ENCODE results near the gene B3GNT7.
A peak's percentile ranks its signal among the peaks of the same experiment; 100 is the strongest.

B3GNT7 gene

DNA sequence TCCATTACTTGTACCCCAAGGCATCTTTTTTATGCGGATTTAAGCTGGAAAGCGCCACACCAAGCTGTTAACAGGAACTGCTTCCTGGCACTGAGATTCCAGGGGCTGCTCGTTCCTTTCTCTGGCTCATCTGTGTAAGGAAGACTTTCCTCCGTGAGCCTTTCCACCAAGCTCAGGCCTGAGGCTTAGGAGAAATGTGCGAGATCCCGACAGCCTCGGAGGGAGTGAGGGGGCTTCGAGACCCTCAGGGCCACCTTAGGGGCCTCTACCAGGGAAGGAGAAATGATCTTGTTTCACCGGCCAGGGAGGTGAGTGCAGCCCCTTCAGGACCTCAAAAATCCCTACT, 17.1 kb downstream of the B3GNT7 start:
- Histone ChIP-seq H4K20me1 (ENCODE audit: low read depth, low read length) (no peaks in the 10 kb centered on the region), H3K27me3 (ENCODE audit: low read length) (no peaks in the 10 kb centered on the region), H3K9me2 (replicated peaks; ENCODE audit: insufficient read depth, low read length) (no peaks in the 10 kb centered on the region), H3K9ac (ENCODE audit: low read length) (0 out of 2 replicates have a peak overlapping the region, but pooled peaks have one; percentile 32), H3K27ac (ENCODE audit: low read depth, low read length) (no peak overlapping the region), H3K4me2 (ENCODE audit: low read depth, low read length, poor library complexity, severe bottlenecking) (peak overlapping the region; percentile 46), H3K79me2 (ENCODE audit: insufficient read depth, low read length) (no peaks in the 10 kb centered on the region), H3K36me3 (ENCODE audit: low read length) (no peaks in the 10 kb centered on the region; the same call in 1 of the 2 replicates), H2AFZ (ENCODE audit: low read depth, low read length, severe bottlenecking) (no peak overlapping the region), H3K4me3 (ENCODE audit: insufficient read depth, low read length, poor library complexity, severe bottlenecking) (no peak overlapping the region), H3K9me3 (ENCODE audit: insufficient read depth, low read length) (peaks cover 4% of the 10 kb centered on the region; the same call in 1 of the 2 replicates), H3F3A (ENCODE audit: insufficient read depth) (peaks cover 13% of the 10 kb centered on the region; the same call in 1 of the 2 replicates)
- TF ChIP-seq, protein P1, sequence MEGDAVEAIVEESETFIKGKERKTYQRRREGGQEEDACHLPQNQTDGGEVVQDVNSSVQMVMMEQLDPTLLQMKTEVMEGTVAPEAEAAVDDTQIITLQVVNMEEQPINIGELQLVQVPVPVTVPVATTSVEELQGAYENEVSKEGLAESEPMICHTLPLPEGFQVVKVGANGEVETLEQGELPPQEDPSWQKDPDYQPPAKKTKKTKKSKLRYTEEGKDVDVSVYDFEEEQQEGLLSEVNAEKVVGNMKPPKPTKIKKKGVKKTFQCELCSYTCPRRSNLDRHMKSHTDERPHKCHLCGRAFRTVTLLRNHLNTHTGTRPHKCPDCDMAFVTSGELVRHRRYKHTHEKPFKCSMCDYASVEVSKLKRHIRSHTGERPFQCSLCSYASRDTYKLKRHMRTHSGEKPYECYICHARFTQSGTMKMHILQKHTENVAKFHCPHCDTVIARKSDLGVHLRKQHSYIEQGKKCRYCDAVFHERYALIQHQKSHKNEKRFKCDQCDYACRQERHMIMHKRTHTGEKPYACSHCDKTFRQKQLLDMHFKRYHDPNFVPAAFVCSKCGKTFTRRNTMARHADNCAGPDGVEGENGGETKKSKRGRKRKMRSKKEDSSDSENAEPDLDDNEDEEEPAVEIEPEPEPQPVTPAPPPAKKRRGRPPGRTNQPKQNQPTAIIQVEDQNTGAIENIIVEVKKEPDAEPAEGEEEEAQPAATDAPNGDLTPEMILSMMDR (IDR thresholded peaks at IDR 0.05; ENCODE audit: insufficient read depth, low read length, poor library complexity, severe bottlenecking), result no peak
- no peak for TF ChIP-seq EZH2phosphoT487 (conservative IDR thresholded peaks at IDR 0.05; ENCODE audit: low read length)

GRCh38 chr2:231413456-231413855, 17.9 kb downstream of the B3GNT7 start:
- no peak overlapping the region for H2AFZ ChIP-seq (ENCODE audit: low read depth, low read length, severe bottlenecking)
- H3K9me3 ChIP-seq (ENCODE audit: insufficient read depth, low read length), result peaks cover 4% of the 10 kb centered on the region; the same call in 1 of the 2 replicates
- no peak overlapping the region for H3K4me2 ChIP-seq (ENCODE audit: low read depth, low read length, poor library complexity, severe bottlenecking)
- no peak overlapping the region for H3K27ac ChIP-seq (ENCODE audit: low read depth, low read length)
- H3K27me3 ChIP-seq (ENCODE audit: low read length), result no peaks in the 10 kb centered on the region
- no peaks in the 10 kb centered on the region for H4K20me1 ChIP-seq (ENCODE audit: low read depth, low read length)
- H3F3A ChIP-seq (ENCODE audit: insufficient read depth), result peaks cover 11% of the 10 kb centered on the region; the same call in 1 of the 2 replicates
- no peak overlapping the region for H3K9ac ChIP-seq (ENCODE audit: low read length)
- H3K79me2 ChIP-seq (ENCODE audit: insufficient read depth, low read length), result no peaks in the 10 kb centered on the region
- TF ChIP-seq EZH2phosphoT487 (conservative IDR thresholded peaks at IDR 0.05; ENCODE audit: low read length), result no peak
- TF ChIP-seq, protein P1 (IDR thresholded peaks at IDR 0.05; ENCODE audit: insufficient read depth, low read length, poor library complexity, severe bottlenecking), result no peak
- H3K9me2 ChIP-seq (replicated peaks; ENCODE audit: insufficient read depth, low read length), result no peaks in the 10 kb centered on the region
- no peak overlapping the region for H3K4me3 ChIP-seq (ENCODE audit: insufficient read depth, low read length, poor library complexity, severe bottlenecking)
- no peaks in the 10 kb centered on the region; the same call in 1 of the 2 replicates for H3K36me3 ChIP-seq (ENCODE audit: low read length)

DNA sequence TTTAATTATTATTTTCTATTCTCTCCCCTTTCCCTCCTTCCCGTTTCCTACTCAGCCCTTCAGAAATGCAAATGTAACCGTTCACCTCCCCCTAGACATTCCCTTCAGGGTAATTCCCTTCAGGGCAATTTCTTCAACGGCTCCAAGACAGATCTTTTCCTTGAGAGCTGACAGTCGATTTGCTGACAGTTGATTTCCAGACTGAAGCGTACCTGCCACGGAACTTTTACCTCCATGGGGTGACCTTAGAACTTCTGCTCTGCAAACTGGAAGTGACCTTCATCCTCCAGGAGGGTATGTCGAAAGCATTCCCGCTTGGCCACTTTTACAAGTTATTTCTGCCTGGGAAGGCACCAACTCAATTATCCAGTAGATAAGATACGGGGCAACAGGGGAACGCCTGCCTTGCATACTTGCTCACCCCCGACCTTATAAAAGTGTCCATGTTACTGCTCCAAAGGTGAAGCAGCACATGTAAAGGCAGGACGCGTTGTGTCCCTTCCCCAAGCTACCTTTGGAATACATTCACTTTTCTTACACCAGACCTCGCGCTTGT, 18.5 kb downstream of the B3GNT7 start:
- Histone ChIP-seq H3K4me2 (ENCODE audit: low read depth, low read length, poor library complexity, severe bottlenecking) (no peak overlapping the region), H4K20me1 (ENCODE audit: low read depth, low read length) (no peaks in the 10 kb centered on the region), H2AFZ (ENCODE audit: low read depth, low read length, severe bottlenecking) (no peak overlapping the region), H3K9me2 (replicated peaks; ENCODE audit: insufficient read depth, low read length) (no peaks in the 10 kb centered on the region), H3F3A (ENCODE audit: insufficient read depth) (peaks cover 6% of the 10 kb centered on the region; the same call in 1 of the 2 replicates), H3K36me3 (ENCODE audit: low read length) (no peaks in the 10 kb centered on the region; the same call in 1 of the 2 replicates), H3K79me2 (ENCODE audit: insufficient read depth, low read length) (no peaks in the 10 kb centered on the region), H3K27ac (ENCODE audit: low read depth, low read length) (no peak overlapping the region), H3K9ac (ENCODE audit: low read length) (no peak overlapping the region), H3K9me3 (ENCODE audit: insufficient read depth, low read length) (peaks cover 4% of the 10 kb centered on the region; the same call in 1 of the 2 replicates), H3K4me3 (ENCODE audit: insufficient read depth, low read length, poor library complexity, severe bottlenecking) (no peak overlapping the region), H3K27me3 (ENCODE audit: low read length) (no peaks in the 10 kb centered on the region)
- TF ChIP-seq EZH2phosphoT487 (conservative IDR thresholded peaks at IDR 0.05; ENCODE audit: low read length), result no peak
- TF ChIP-seq, protein P1 (IDR thresholded peaks at IDR 0.05; ENCODE audit: insufficient read depth, low read length, poor library complexity, severe bottlenecking), result no peak
